Breast epithelium (tissue), 3 donors: ENCODE measurements around the gene NT5C2.

Experiments
- POLR2A ChIP-seq: fragments of 450-650 bp; IDR thresholded peaks from one replicate; pipeline ENCODE4 v1.6.1; 2016; ENCODE audit warnings: antibody characterized with exemption, mild to moderate bottlenecking, moderate library complexity
- POLR2AphosphoS5 ChIP-seq, 3 donors: sonication (generic); formaldehyde crosslinking; IDR thresholded peaks; one replicate each; pipeline ENCODE4 v1.6.1; 2017; ENCODE audit warnings: antibody characterized with exemption in 3 of 3
- TF ChIP-seq, protein P1 (sequence below), 3 donors: fragments of 450-650 bp; IDR thresholded peaks; one replicate each; pipeline ENCODE4 v1.5.1; 2016 to 2017; ENCODE audit warnings: antibody characterized with exemption in 3 of 3, mild to moderate bottlenecking in 3 of 3, moderate library complexity in 3 of 3

DNA sequence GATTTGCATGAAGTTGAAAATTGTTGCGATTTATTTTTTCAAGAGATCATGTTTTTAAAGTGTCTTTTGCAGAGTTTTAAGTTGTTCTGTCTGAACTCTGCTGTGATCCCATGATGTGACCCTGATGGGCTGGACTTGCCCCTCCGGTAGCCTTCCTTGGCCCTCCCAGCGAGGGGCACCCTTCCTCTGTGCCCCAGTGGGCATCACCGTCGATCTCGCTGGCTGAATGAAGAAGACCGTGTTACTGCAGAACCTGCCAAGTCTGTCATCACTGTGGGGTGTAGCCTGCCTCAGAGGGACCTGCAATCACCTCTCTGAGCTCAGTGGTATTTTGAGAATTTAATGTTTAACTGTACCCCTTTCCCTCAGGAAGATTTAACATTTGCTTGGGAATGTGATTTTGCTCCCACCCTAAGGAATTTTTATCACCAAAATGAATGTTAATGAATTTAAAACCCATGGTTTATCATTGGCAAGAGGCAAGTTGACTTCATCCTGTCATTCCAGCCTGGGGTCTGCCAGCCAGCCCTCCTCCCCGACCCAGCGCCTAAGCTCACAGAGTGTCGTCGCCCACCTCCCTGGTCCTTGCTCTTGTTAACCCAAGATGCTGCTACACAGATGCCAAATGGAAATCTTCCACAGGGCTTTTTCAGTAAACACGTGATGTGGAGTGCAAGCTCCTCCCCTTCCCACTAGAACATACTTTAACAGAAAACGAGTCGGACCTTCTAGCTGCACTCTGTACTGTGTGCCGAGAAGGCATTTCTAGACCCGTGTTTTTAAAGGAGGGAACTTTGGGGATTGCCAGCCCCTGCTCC, 115.4 kb downstream of the NT5C2 start:
- TF ChIP-seq, protein P1, sequence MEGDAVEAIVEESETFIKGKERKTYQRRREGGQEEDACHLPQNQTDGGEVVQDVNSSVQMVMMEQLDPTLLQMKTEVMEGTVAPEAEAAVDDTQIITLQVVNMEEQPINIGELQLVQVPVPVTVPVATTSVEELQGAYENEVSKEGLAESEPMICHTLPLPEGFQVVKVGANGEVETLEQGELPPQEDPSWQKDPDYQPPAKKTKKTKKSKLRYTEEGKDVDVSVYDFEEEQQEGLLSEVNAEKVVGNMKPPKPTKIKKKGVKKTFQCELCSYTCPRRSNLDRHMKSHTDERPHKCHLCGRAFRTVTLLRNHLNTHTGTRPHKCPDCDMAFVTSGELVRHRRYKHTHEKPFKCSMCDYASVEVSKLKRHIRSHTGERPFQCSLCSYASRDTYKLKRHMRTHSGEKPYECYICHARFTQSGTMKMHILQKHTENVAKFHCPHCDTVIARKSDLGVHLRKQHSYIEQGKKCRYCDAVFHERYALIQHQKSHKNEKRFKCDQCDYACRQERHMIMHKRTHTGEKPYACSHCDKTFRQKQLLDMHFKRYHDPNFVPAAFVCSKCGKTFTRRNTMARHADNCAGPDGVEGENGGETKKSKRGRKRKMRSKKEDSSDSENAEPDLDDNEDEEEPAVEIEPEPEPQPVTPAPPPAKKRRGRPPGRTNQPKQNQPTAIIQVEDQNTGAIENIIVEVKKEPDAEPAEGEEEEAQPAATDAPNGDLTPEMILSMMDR (IDR thresholded peaks at IDR 0.05), result no peak
- TF ChIP-seq POLR2A (no peak), POLR2AphosphoS5 (IDR thresholded peaks at IDR 0.05) (no peak)
